ENCODE results near the gene GTF2H2C_2.
"Not testable (repeated sequence)": the region's sequence is repeated elsewhere in the genome, so short reads cannot be mapped to it uniquely, and the experiment has no call there.

Gene GTF2H2C_2

DNA sequence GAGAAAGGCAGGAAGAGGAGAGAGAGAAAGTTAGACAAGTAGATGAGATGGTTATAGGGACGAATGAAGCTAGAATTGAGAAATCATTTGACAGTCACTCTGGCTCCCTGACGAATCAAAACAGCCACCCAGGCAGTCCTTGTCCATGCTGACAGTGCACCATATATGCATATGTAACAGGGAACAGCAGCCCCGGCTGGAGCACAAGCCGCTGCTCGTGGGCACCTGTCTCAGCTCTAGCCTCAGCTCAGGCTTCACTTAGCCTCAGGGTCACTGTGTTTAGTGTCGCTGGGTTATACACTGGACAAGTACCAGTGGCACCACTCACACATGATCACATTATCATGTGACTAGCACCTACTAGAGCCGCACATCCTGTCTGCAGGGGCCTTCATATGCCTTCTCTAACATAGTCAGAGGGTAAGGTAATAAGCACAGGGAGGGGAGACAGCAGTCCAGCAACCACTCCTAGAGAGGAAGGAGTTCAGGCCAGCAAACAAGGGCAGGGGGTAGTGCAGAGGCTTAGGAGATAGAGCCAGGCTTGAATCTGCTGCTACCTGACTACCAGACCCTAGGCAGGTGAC, 54.9 kb downstream of the GTF2H2C_2 start:
- H3K27me3 ChIP-seq (ENCODE audit: low read depth, low read length); H3K36me3 ChIP-seq (ENCODE audit: control insufficient read depth in 1 of 2, insufficient read depth in 2 of 2, low read length in 2 of 2); H3K27ac ChIP-seq (ENCODE audit: low read length); H3K4me3 ChIP-seq (ENCODE audit: low read depth in 1 of 2, low read length in 2 of 2); H3K4me1 ChIP-seq (ENCODE audit: control insufficient read depth in 1 of 2, insufficient read depth in 2 of 2, low read length in 2 of 2); H3K9me3 ChIP-seq (ENCODE audit: control insufficient read depth in 1 of 2, low read length in 2 of 2): not testable (repeated sequence)
